Endothelial cell of umbilical vein (primary cell): ENCODE results near the gene GRM7. TPM values are rescaled to one million over a fixed set of nuclear protein-coding genes. Genes with fewer than 3 reads are reported as not detected.

Experiments
- BruUV-seq: library from RNA; stranded (reverse); fragments of 400-500 nt; replicated peaks from 2 replicates; lab custom pipeline; 2021; lab: Mats Ljungman, UMichigan
- CTCF ChIA-PET: fragments of 300-600, 350-600 bp; sonication (Branson Sonifier 250); formaldehyde crosslinking; loops from one replicate; lab custom pipeline; 2021; ENCODE audit warnings: antibody characterized with exemption, inconsistent platforms; lab: Charles Lee
- POLR2A ChIA-PET: fragments of 300-600, 350-600 bp; sonication (Branson Sonifier 250); formaldehyde crosslinking; loops from one replicate; lab custom pipeline; 2021; ENCODE audit warnings: antibody characterized with exemption, inconsistent platforms; lab: Charles Lee
- DNase-seq: peaks from one replicate; pipeline ENCODE4 v3.0.0-alpha.2; 2011; ENCODE audit warnings: low read depth, low spot score
- FAIRE-seq: peaks from 2 replicates; lab custom pipeline; 2011; peaks lifted over from hg19 to GRCh38; lab: Jason Lieb, UNC
- H2AFZ ChIP-seq: 2 replicates; pipeline ENCODE4 v1.6.0; 2012; ENCODE audit warnings: low read depth, low read length, control low read depth, inconsistent platforms
- H3K27ac ChIP-seq: 2 replicates; pipeline ENCODE4 v1.5.1; 2011; ENCODE audit warnings: low read depth, mild to moderate bottlenecking, control low read depth, low read length, moderate library complexity; ENCODE audit not compliant: insufficient read depth
- H3K27me3 ChIP-seq, 2 experiments: 2 replicates each; pipeline versions ENCODE4 v1.6.0 to v1.6.1; 2011; ENCODE audit warnings: low read length in 2 of 2, mixed read lengths in 1 of 2; ENCODE audit not compliant: control insufficient read depth in 2 of 2, insufficient read depth in 2 of 2
- H3K36me3 ChIP-seq, 2 experiments: 2 replicates in 1 of 2; 3 replicates in 1 of 2; pipeline ENCODE4 v1.5.1; 2011; ENCODE audit warnings: low read length in 2 of 2, mild to moderate bottlenecking in 1 of 2, moderate library complexity in 1 of 2; ENCODE audit not compliant: control insufficient read depth in 2 of 2, insufficient read depth in 2 of 2; ENCODE audit errors: extremely low read depth in 1 of 2
- H3K4me1 ChIP-seq: 3 replicates; pipeline ENCODE4 v1.5.1; 2011; ENCODE audit warnings: mild to moderate bottlenecking, low read length; ENCODE audit not compliant: control insufficient read depth, insufficient read depth; ENCODE audit errors: extremely low read depth
- H3K4me2 ChIP-seq: 2 replicates; pipeline ENCODE4 v1.6.1; 2011; ENCODE audit warnings: low read length, control low read depth, mixed read lengths; ENCODE audit not compliant: insufficient read depth
- H3K4me3 ChIP-seq, 3 experiments: fragments of 200-600 bp in 1 of 3; sonication (generic), shearing (Covaris generic) in 1 of 3; replicated peaks in 1 of 3; 2 replicates each; pipeline ENCODE4 v1.5.1; 2011 to 2016; ENCODE audit warnings: control low read depth in 3 of 3, low read length in 3 of 3, mild to moderate bottlenecking in 2 of 3, inconsistent platforms in 1 of 3, low read depth in 1 of 3, moderate library complexity in 1 of 3; ENCODE audit not compliant: insufficient read depth in 1 of 3
- H3K79me2 ChIP-seq: 2 replicates; pipeline ENCODE4 v1.6.0; 2012; ENCODE audit warnings: low read length, inconsistent platforms; ENCODE audit not compliant: control insufficient read depth, insufficient read depth
- H3K9ac ChIP-seq: replicated peaks from 2 replicates; pipeline ENCODE3; 2011; ENCODE audit warnings: low read length, control low read depth; ENCODE audit not compliant: insufficient read depth; ENCODE audit errors: extremely low read depth
- H3K9me1 ChIP-seq: replicated peaks from 3 replicates; pipeline ENCODE4 v1.6.0; 2011; ENCODE audit warnings: mild to moderate bottlenecking, low read length; ENCODE audit not compliant: control insufficient read depth, insufficient read depth; ENCODE audit errors: extremely low read depth
- H3K9me3 ChIP-seq: replicated peaks from 2 replicates; pipeline ENCODE4 v1.5.1; 2012; ENCODE audit warnings: low read length, inconsistent platforms; ENCODE audit not compliant: control insufficient read depth, insufficient read depth
- H4K20me1 ChIP-seq: replicated peaks from 2 replicates; pipeline ENCODE3; 2011; ENCODE audit warnings: mild to moderate bottlenecking, low read length; ENCODE audit not compliant: control insufficient read depth, insufficient read depth; ENCODE audit errors: extremely low read depth
- POLR2A ChIP-seq: IDR thresholded peaks from 2 replicates; pipeline ENCODE4 v1.6.1; 2012; ENCODE audit warnings: low read depth, mild to moderate bottlenecking, control low read depth, low read length
- dilution Hi-C: fragments of 300-500 bp; cut with MboI; formaldehyde crosslinking; loops from one replicate; pipeline ENCODE4 v1.15.0; 2019; ENCODE audit warnings: low sequenced_read_pairs; ENCODE audit not compliant: extremely low pct_ligation_motif_present
- intact Hi-C: fragments of 100-400 bp; cut with micrococcal nuclease; formaldehyde crosslinking; loops from one replicate; pipeline ENCODE4 v1.10.0; 2022
- polyA plus RNA-seq, 4 experiments: library from polyadenylated mRNA; depleted of rRNA in 3 of 4; stranded (reverse) in 3 of 4; unstranded in 1 of 4; fragments of >200 nt; gene quantifications; 2 replicates each; pipeline versions ENCODE4 v1.2.1 to v1.2.3, GENCODE V29; 2011 to 2012; ENCODE audit warnings: missing spikeins in 1 of 4
- total RNA-seq: library from RNA; stranded (reverse); gene quantifications from 2 replicates; pipeline ENCODE4 v1.2.3, GENCODE V29; 2021
- TF ChIP-seq, protein P1 (sequence below), 2 donors: IDR thresholded peaks; 1 replicate in 1 of 2; 2 replicates in 1 of 2; pipeline ENCODE4 v1.5.1; 2011; ENCODE audit warnings: low read length in 2 of 2, mild to moderate bottlenecking in 2 of 2, moderate library complexity in 2 of 2, control low read depth in 1 of 2, inconsistent platforms in 1 of 2, low read depth in 1 of 2; ENCODE audit not compliant: insufficient read depth in 1 of 2; ENCODE audit errors: extremely low read depth in 1 of 2

Gene GRM7
- total and polyA plus RNA-seq, 2 donors (not counting 3 experiments of a cell fraction or from before 2014, with no cell fraction given), result 0.12 TPM; not detected in 1

DNA sequence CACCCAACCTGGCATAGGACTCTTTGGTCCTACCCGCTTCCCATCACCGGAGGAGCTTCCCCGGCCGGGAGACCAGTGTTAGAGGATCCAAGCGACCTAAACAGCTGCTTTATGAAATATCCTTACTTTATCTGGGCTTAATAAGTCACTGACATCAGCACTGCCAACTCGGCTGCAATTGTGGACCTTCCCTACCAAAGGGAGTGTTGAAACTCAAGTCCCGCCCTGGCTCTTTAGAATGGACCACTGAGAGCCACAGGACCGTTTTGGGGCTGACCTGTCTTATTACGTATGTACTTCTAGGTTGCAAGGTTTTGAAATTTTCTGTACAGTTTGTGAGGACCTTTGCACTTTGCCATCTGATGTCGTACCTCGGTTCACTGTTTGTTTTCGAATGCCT lies 879.5 kb downstream of the GRM7 start:
- H3K27me3 ChIP-seq, result no peaks in the 10 kb centered on the region
- no peaks in the 10 kb centered on the region for H4K20me1 ChIP-seq
- DNase-seq (no peak), FAIRE-seq (no peak)
- H3K4me2 ChIP-seq, result no peak overlapping the region
- dilution Hi-C loops (no loop called here), intact Hi-C loops (no loop called here)
- ChIA-PET POLR2A (no interaction called here), CTCF (no interaction called here)
- H3K4me1 ChIP-seq, result peaks cover 2% of the 10 kb centered on the region
- TF ChIP-seq POLR2A, result no peak
- TF ChIP-seq, protein P1, sequence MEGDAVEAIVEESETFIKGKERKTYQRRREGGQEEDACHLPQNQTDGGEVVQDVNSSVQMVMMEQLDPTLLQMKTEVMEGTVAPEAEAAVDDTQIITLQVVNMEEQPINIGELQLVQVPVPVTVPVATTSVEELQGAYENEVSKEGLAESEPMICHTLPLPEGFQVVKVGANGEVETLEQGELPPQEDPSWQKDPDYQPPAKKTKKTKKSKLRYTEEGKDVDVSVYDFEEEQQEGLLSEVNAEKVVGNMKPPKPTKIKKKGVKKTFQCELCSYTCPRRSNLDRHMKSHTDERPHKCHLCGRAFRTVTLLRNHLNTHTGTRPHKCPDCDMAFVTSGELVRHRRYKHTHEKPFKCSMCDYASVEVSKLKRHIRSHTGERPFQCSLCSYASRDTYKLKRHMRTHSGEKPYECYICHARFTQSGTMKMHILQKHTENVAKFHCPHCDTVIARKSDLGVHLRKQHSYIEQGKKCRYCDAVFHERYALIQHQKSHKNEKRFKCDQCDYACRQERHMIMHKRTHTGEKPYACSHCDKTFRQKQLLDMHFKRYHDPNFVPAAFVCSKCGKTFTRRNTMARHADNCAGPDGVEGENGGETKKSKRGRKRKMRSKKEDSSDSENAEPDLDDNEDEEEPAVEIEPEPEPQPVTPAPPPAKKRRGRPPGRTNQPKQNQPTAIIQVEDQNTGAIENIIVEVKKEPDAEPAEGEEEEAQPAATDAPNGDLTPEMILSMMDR (IDR thresholded peaks at IDR 0.05; ENCODE audit: extremely low read depth in 1 of 2, insufficient read depth in 1 of 2, low read depth in 1 of 2, low read length in 2 of 2), result no peak
- no peaks in the 10 kb centered on the region for H3K79me2 ChIP-seq
- H2AFZ ChIP-seq, result no peak overlapping the region
- no peak overlapping the region for H3K27ac ChIP-seq
- H3K36me3 ChIP-seq, result no peaks in the 10 kb centered on the region
- no peaks in the 10 kb centered on the region for H3K9me1 ChIP-seq
- no peak overlapping the region for H3K4me3 ChIP-seq
- no peak overlapping the region for H3K9ac ChIP-seq
- no peaks in the 10 kb centered on the region for H3K9me3 ChIP-seq
- no TSS peak for BruUV-seq

DNA sequence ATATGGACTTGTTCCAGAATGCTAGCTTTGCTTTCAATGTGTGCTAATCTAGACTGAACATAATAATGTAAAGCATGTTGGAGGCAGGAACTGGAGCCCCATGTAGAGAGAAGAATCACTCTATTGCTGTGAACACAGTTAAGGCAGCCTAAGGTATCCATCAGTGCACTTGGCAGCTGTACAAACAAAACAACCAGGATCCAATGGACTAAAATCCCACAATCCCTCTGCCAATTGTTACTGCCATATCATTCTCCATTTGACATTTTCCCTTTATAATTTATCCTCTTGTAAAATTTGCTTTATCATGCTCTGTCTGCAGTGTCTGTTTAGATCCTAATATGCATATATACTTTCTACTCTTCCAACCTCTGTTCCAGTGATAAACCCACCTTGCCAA lies 883.9 kb downstream of the GRM7 start:
- intact Hi-C loops, result no loop called here
- Histone ChIP-seq H3K4me1 (no peaks in the 10 kb centered on the region), H3K36me3 (no peaks in the 10 kb centered on the region), H3K79me2 (no peaks in the 10 kb centered on the region), H3K4me3 (no peak overlapping the region), H2AFZ (no peak overlapping the region), H3K9me3 (no peaks in the 10 kb centered on the region), H3K9ac (no peak overlapping the region), H4K20me1 (no peaks in the 10 kb centered on the region), H3K4me2 (no peak overlapping the region), H3K27me3 (no peaks in the 10 kb centered on the region), H3K9me1 (no peaks in the 10 kb centered on the region), H3K27ac (no peak overlapping the region)
- no TSS peak for BruUV-seq
- FAIRE-seq, result no peak
- no peak for TF ChIP-seq POLR2A
- dilution Hi-C loops, result no loop called here
- DNase-seq, result no peak
- ChIA-PET CTCF (no interaction called here), POLR2A (no interaction called here)
